H1 (cell line): ENCODE data around the gene TMEM89. TPM values are rescaled to one million over a fixed set of nuclear protein-coding genes. Genes with fewer than 3 reads are reported as not detected.

ENCODE experiments used
- CTCF ChIA-PET: fragments of 300-600 bp; sonication (Branson Sonifier 250); formaldehyde crosslinking; loops from one replicate; lab custom pipeline; 2021; ENCODE audit not compliant: partially characterized antibody; lab: Charles Lee
- POLR2A ChIA-PET: fragments of 300-600 bp; sonication (Branson Sonifier 250); formaldehyde crosslinking; loops from one replicate; lab custom pipeline; 2021; ENCODE audit warnings: inconsistent platforms; ENCODE audit not compliant: partially characterized antibody; lab: Charles Lee
- DNase-seq, 2 experiments: peaks; one replicate each; pipeline versions ENCODE4 v3.0.0 to v3.0.0-alpha.2; 2010 to 2022; ENCODE audit warnings: low spot score in 2 of 2, low read depth in 1 of 2, mixed read lengths in 1 of 2
- FAIRE-seq: peaks from 2 replicates; lab custom pipeline; 2011; peaks lifted over from hg19 to GRCh38; lab: Jason Lieb, UNC
- H2AFZ ChIP-seq: 2 replicates; pipeline ENCODE4 v1.8.1; 2012; ENCODE audit warnings: low read length, inconsistent platforms
- H2AK5ac ChIP-seq: 2 replicates; pipeline ENCODE4 v1.6.1; 2013; ENCODE audit warnings: low read depth, low read length
- H2BK120ac ChIP-seq: replicated peaks from 2 replicates; pipeline ENCODE3; 2013; ENCODE audit warnings: low read depth, low read length, inconsistent platforms
- H2BK12ac ChIP-seq: 2 replicates; pipeline ENCODE4 v1.6.1; 2013; ENCODE audit warnings: low read depth, low read length
- H2BK15ac ChIP-seq: 2 replicates; pipeline ENCODE4 v1.6.1; 2013; ENCODE audit warnings: low read length
- H2BK20ac ChIP-seq: 2 replicates; pipeline ENCODE4 v1.6.1; 2013; ENCODE audit warnings: low read length
- H2BK5ac ChIP-seq: 2 replicates; pipeline ENCODE4 v1.6.1; 2013; ENCODE audit warnings: low read depth, low read length
- H3K14ac ChIP-seq: 2 replicates; pipeline ENCODE4 v1.6.1; 2013; ENCODE audit warnings: inconsistent platforms; ENCODE audit not compliant: insufficient read length
- H3K18ac ChIP-seq: 2 replicates; pipeline ENCODE4 v1.6.1; 2013; ENCODE audit warnings: low read length; ENCODE audit errors: extremely low read depth
- H3K23ac ChIP-seq: 2 replicates; pipeline ENCODE4 v1.6.1; 2013; ENCODE audit warnings: inconsistent platforms; ENCODE audit not compliant: insufficient read length
- H3K23me2 ChIP-seq: 2 replicates; pipeline ENCODE4 v1.6.1; 2013; ENCODE audit warnings: low read depth, low read length
- H3K27ac ChIP-seq: 2 replicates; pipeline ENCODE4 v1.6.1; 2011; ENCODE audit warnings: low read depth, low read length, inconsistent platforms
- H3K27me3 ChIP-seq, 4 experiments: replicated peaks in 1 of 4; 1 replicate in 1 of 4; 2 replicates in 3 of 4; pipeline versions ENCODE4 v1.6.1 to v1.8.1; 2011 to 2013; ENCODE audit warnings: low read length in 3 of 4, mild to moderate bottlenecking in 3 of 4, inconsistent platforms in 2 of 4, mixed read lengths in 2 of 4, moderate library complexity in 1 of 4; ENCODE audit not compliant: control insufficient read depth in 3 of 4, insufficient read depth in 3 of 4; ENCODE audit errors: extremely low read depth in 1 of 4
- H3K36me3 ChIP-seq, 4 experiments: 2 replicates each; pipeline versions ENCODE4 v1.6.1 to v1.8.1; 2011 to 2013; ENCODE audit warnings: mild to moderate bottlenecking in 4 of 4, low read length in 3 of 4, moderate library complexity in 2 of 4, control low read depth in 1 of 4, inconsistent platforms in 1 of 4; ENCODE audit not compliant: insufficient read depth in 4 of 4, control insufficient read depth in 2 of 4
- H3K4ac ChIP-seq: replicated peaks from 2 replicates; pipeline ENCODE3; 2013; ENCODE audit warnings: low read length, low read depth, mixed read lengths, inconsistent platforms; ENCODE audit not compliant: insufficient read length
- H3K4me1 ChIP-seq, 4 experiments: replicated peaks in 1 of 4; 1 replicate in 1 of 4; 2 replicates in 3 of 4; pipeline versions ENCODE4 v1.6.1 to v1.8.1; 2011 to 2013; ENCODE audit warnings: low read length in 3 of 4, inconsistent platforms in 2 of 4, mixed read lengths in 1 of 4; ENCODE audit not compliant: insufficient read depth in 4 of 4, control insufficient read depth in 3 of 4
- H3K4me2 ChIP-seq, 2 experiments: 2 replicates each; pipeline versions ENCODE4 v1.6.1 to v1.8.1; 2011 to 2013; ENCODE audit warnings: low read depth in 2 of 2, low read length in 2 of 2, control low read depth in 1 of 2, inconsistent platforms in 1 of 2, mild to moderate bottlenecking in 1 of 2; ENCODE audit not compliant: insufficient read depth in 1 of 2
- H3K4me3 ChIP-seq, 4 experiments: fragments of 200-600, 300-600 bp in 1 of 4; sonication (generic), shearing (Covaris generic), sonication (Bioruptor Twin) in 1 of 4; 2 replicates each; pipeline versions ENCODE4 v1.5.1 to v1.8.1; 2011 to 2016; ENCODE audit warnings: low read length in 4 of 4, low read depth in 3 of 4, control low read depth in 2 of 4, inconsistent platforms in 2 of 4, mild to moderate bottlenecking in 2 of 4, mixed read lengths in 1 of 4, moderate library complexity in 1 of 4; ENCODE audit not compliant: insufficient read depth in 2 of 4; ENCODE audit errors: extremely low read depth in 1 of 4
- H3K56ac ChIP-seq: replicated peaks from 2 replicates; pipeline ENCODE3; 2013; ENCODE audit warnings: low read depth, mild to moderate bottlenecking, mixed read lengths, low read length, inconsistent platforms; ENCODE audit not compliant: insufficient read length
- H3K79me1 ChIP-seq: 2 replicates; pipeline ENCODE4 v1.6.1; 2013; ENCODE audit warnings: low read depth, low read length, control low read depth
- H3K79me2 ChIP-seq, 2 experiments: 2 replicates each; pipeline versions ENCODE4 v1.6.1 to v1.8.1; 2012 to 2013; ENCODE audit warnings: low read length in 2 of 2, mild to moderate bottlenecking in 2 of 2, inconsistent platforms in 1 of 2; ENCODE audit not compliant: insufficient read depth in 2 of 2, control insufficient read depth in 1 of 2
- H3K9ac ChIP-seq, 4 experiments: replicated peaks in 1 of 4; 1 replicate in 1 of 4; 2 replicates in 3 of 4; pipeline versions ENCODE4 v1.6.1 to v1.8.1; 2011 to 2013; ENCODE audit warnings: low read depth in 3 of 4, low read length in 3 of 4, control low read depth in 2 of 4, mild to moderate bottlenecking in 2 of 4, moderate library complexity in 2 of 4, inconsistent platforms in 1 of 4; ENCODE audit errors: extremely low read depth in 1 of 4
- H3K9me3 ChIP-seq, 2 experiments: 2 replicates each; pipeline versions ENCODE4 v1.6.1 to v1.8.1; 2012 to 2013; ENCODE audit warnings: mild to moderate bottlenecking in 2 of 2, moderate library complexity in 2 of 2, control low read depth in 1 of 2, inconsistent platforms in 1 of 2, low read depth in 1 of 2, low read length in 1 of 2, mixed read lengths in 1 of 2; ENCODE audit not compliant: insufficient read depth in 2 of 2
- H4K20me1 ChIP-seq, 2 experiments: replicated peaks in 1 of 2; 2 replicates each; pipeline versions ENCODE3 to v1.8.1; 2011 to 2013; ENCODE audit warnings: inconsistent platforms in 2 of 2, low read length in 2 of 2, mild to moderate bottlenecking in 1 of 2; ENCODE audit not compliant: insufficient read depth in 2 of 2, control insufficient read depth in 1 of 2
- H4K5ac ChIP-seq: 2 replicates; pipeline ENCODE4 v1.6.1; 2013; ENCODE audit warnings: low read length, low read depth, mixed read lengths, inconsistent platforms; ENCODE audit not compliant: insufficient read length
- H4K8ac ChIP-seq: 2 replicates; pipeline ENCODE4 v1.8.0; 2013; ENCODE audit warnings: mild to moderate bottlenecking, moderate library complexity, low read length, inconsistent platforms; ENCODE audit not compliant: insufficient read depth; ENCODE audit errors: extremely low read depth
- H4K91ac ChIP-seq: replicated peaks from 2 replicates; pipeline ENCODE3; 2013; ENCODE audit warnings: low read length, mixed read lengths, inconsistent platforms; ENCODE audit not compliant: insufficient read length
- ATF3 ChIP-seq: IDR thresholded peaks from 2 replicates; pipeline ENCODE4 v1.6.1; 2011; ENCODE audit warnings: low read depth, mild to moderate bottlenecking, low read length; ENCODE audit not compliant: insufficient read depth
- BRCA1 ChIP-seq: IDR thresholded peaks from 2 replicates; pipeline ENCODE4 v1.6.1; 2012; ENCODE audit warnings: low read depth, low read length, improper control_type of control experiment
- CBX8 ChIP-seq: fragments of 300-800, 300-1000 bp; sonication (generic); IDR thresholded peaks from 2 replicates; pipeline ENCODE4 v1.7.1; 2016; ENCODE audit warnings: low read depth, low read length, borderline replicate concordance
- CREB1 ChIP-seq: IDR thresholded peaks from 2 replicates; pipeline ENCODE4 v1.6.1; 2012; ENCODE audit warnings: inconsistent platforms
- GTF2F1 ChIP-seq: IDR thresholded peaks from 2 replicates; pipeline ENCODE4 v1.6.1; 2012; ENCODE audit warnings: low read depth, low read length, improper control_type of control experiment, borderline replicate concordance
- JUN ChIP-seq: IDR thresholded peaks from 2 replicates; pipeline ENCODE4 v1.6.1; 2011; ENCODE audit warnings: low read depth, mild to moderate bottlenecking, improper control_type of control experiment, low read length
- NANOG ChIP-seq: IDR thresholded peaks from 2 replicates; pipeline ENCODE4 v1.6.1; 2011; ENCODE audit warnings: low read length, low read depth, mild to moderate bottlenecking, inconsistent platforms; ENCODE audit not compliant: insufficient read depth, poor library complexity, severe bottlenecking
- RFX5 ChIP-seq: IDR thresholded peaks from 2 replicates; pipeline ENCODE4 v1.6.1; 2011; ENCODE audit warnings: low read depth, low read length, improper control_type of control experiment, borderline replicate concordance
- SIX5 ChIP-seq: IDR thresholded peaks from 2 replicates; pipeline ENCODE4 v1.6.1; 2011; ENCODE audit warnings: mild to moderate bottlenecking, low read depth, low read length
- SP1 ChIP-seq: IDR thresholded peaks from 2 replicates; pipeline ENCODE4 v1.6.1; 2011; ENCODE audit warnings: low read depth, low read length
- SP2 ChIP-seq: IDR thresholded peaks from 2 replicates; pipeline ENCODE4 v1.6.1; 2012; ENCODE audit warnings: mild to moderate bottlenecking, low read length, inconsistent platforms
- SP4 ChIP-seq: IDR thresholded peaks from 2 replicates; pipeline ENCODE4 v1.6.1; 2012; ENCODE audit warnings: low read length, inconsistent platforms
- WGBS, 2 experiments: shearing (Covaris generic) in 1 of 2; methylation state at CpG; one replicate each; pipeline versions ENCODE4 v1.1.6 to v1.1.7; 2013 to 2015; ENCODE audit warnings: low lambda C conversion rate in 2 of 2, mixed read lengths in 2 of 2, inconsistent platforms in 1 of 2, low coverage in 1 of 2, missing lambda C conversion rate in 1 of 2; ENCODE audit not compliant: insufficient replicate concordance in 2 of 2, insufficient coverage in 1 of 2, insufficient read length in 1 of 2; ENCODE audit errors: extremely low coverage in 1 of 2, missing lambda C conversion rate in 1 of 2; 5-methylcytosine and 5-hydroxymethylcytosine counted together
- polyA plus RNA-seq, 7 experiments: library from polyadenylated mRNA; depleted of rRNA in 3 of 7; stranded (reverse) in 5 of 7; unstranded in 2 of 7; fragments of >200 nt in 5 of 7; fragments of 200-250 nt in 2 of 7; gene quantifications; 1 replicate in 5 of 7; 2 replicates in 1 of 7; 4 replicates in 1 of 7; pipeline versions ENCODE4 v1.2.1 to v1.2.3, GENCODE V29; 2011 to 2013; ENCODE audit warnings: missing spikeins in 2 of 7, mixed read lengths in 2 of 7
- total RNA-seq: library from RNA; stranded (reverse); fragmentation: NEBNext Ultra II Directional; extraction: Animal tissue kit (Norgen Biotek cat#: 25700); gene quantifications from 2 replicates; pipeline ENCODE4 v1.2.1, GENCODE V29; 2021

The TMEM89 gene
- total and polyA plus RNA-seq, 2 of the 8 experiments (the other 6 are each of a cell fraction or from before 2014, with no cell fraction given) = not detected

GRCh38 chr3:48607519-48607918, 14.1 kb downstream of the TMEM89 start:
- Histone ChIP-seq H4K8ac (no peak overlapping the region), H2BK5ac (no peak overlapping the region), H2AFZ (no peak overlapping the region), H2BK120ac (no peak overlapping the region), H3K79me2 (peaks cover 6 to 17% of the 10 kb centered on the region in 2 experiments), H3K4me2 (no peak overlapping the region), H2BK20ac (no peak overlapping the region), H4K20me1 (peaks cover 4 to 20% of the 10 kb centered on the region in 2 experiments), H4K91ac (no peak overlapping the region), H3K9me3 (no peaks in the 10 kb centered on the region), H3K14ac (no peak overlapping the region), H3K56ac (no peak overlapping the region), H3K4ac (no peak overlapping the region), H3K79me1 (peaks cover 2% of the 10 kb centered on the region; the same call in 1 of the 2 replicates), H3K27ac (no peak overlapping the region), H2BK15ac (no peak overlapping the region), H4K5ac (no peak overlapping the region), H3K9ac (no peak overlapping the region), H2BK12ac (no peak overlapping the region), H3K27me3 (no peaks in the 10 kb centered on the region), H3K23ac (no peak overlapping the region), H2AK5ac (no peak overlapping the region), H3K36me3 (peaks cover 25 to 44% (median 37%) of the 10 kb centered on the region in 4 experiments), H3K23me2 (peaks cover 4% of the 10 kb centered on the region; the same call in 1 of the 2 replicates), H3K4me1 (peaks cover 0 to 2% (median under 1%) of the 10 kb centered on the region in 4 experiments; a peak in 2 of 7 replicates), H3K18ac (no peak overlapping the region), H3K4me3 (no peak overlapping the region)
- POLR2A ChIA-PET = interaction anchor here (0.8 to 1.5 kb wide), 4 partner anchors 10 to 43 kb away, joined by 3 to 8 read pairs (median 7); partner anchors contain the start of gene SLC26A6
- WGBS, 2 experiments = 96% methylated on average over 5 of the region's 5 CpGs; no CpG with 5 or more reads in 1 of the 2 experiments
- DNase-seq (no peak), FAIRE-seq (no peak)
- CTCF ChIA-PET = interaction anchor here (0.8 to 1.0 kb wide), 2 partner anchors 28 to 48 kb away, joined by 3 read pairs; partner anchors contain the start of gene SLC26A6
- TF ChIP-seq SP4 (no peak), RFX5 (no peak), ATF3 (no peak), NANOG (no peak), CBX8 (no peak), JUN (no peak), SIX5 (no peak), SP2 (no peak), SP1 (no peak), GTF2F1 (no peak), CREB1 (no peak), BRCA1 (no peak)
